PC-3 (cell line): ENCODE data around the gene SLC41A2. TPM values are rescaled to one million over a fixed set of nuclear protein-coding genes. Genes with fewer than 3 reads are reported as not detected.

Experiments used
- ATAC-seq: fragments of 200-7000 bp; cut with Tn5 transposase; 2 replicates; pipeline ENCODE4 v1.9.1; 2020; ENCODE audit warnings: mild to moderate bottlenecking, moderate library complexity
- BruUV-seq: library from RNA; stranded (reverse); fragments of 400-500 nt; replicated peaks from 2 replicates; lab custom pipeline; 2021; lab: Mats Ljungman, UMichigan
- CTCF ChIA-PET: fragments of 300-600 bp; sonication (Branson Sonifier 250); formaldehyde crosslinking; loops from one replicate; lab custom pipeline; 2022; ENCODE audit warnings: antibody characterized with exemption; lab: Charles Lee
- POLR2A ChIA-PET: fragments of 300-600 bp; sonication (Branson Sonifier 250); formaldehyde crosslinking; loops from one replicate; lab custom pipeline; 2022; ENCODE audit warnings: antibody characterized with exemption; ENCODE audit not compliant: unreplicated experiment; lab: Charles Lee
- DNase-seq: peaks from one replicate; pipeline ENCODE4 v3.0.0-alpha.2; 2015
- H2AFZ ChIP-seq: fragments of 300-600 bp; sonication (generic); 2 replicates; pipeline ENCODE4 v1.6.0; 2016; ENCODE audit warnings: antibody characterized with exemption, low read length
- H3F3A ChIP-seq: fragments of 300-600 bp; sonication (generic); one replicate; pipeline ENCODE4 v1.6.0; 2017; ENCODE audit warnings: antibody characterized with exemption, low read length, control low read depth, mild to moderate bottlenecking; ENCODE audit not compliant: unreplicated experiment
- H3K27ac ChIP-seq: fragments of 300-600 bp; sonication (generic); 2 replicates; pipeline ENCODE4 v1.5.1; 2016; ENCODE audit warnings: mild to moderate bottlenecking, low read length
- H3K27me3 ChIP-seq: fragments of 300-600 bp; sonication (generic); 2 replicates; pipeline ENCODE4 v1.6.1; 2016; ENCODE audit warnings: low read length, mixed read lengths
- H3K36me3 ChIP-seq: fragments of 300-600 bp; sonication (generic); 2 replicates; pipeline ENCODE4 v1.6.1; 2016; ENCODE audit warnings: low read depth, mixed run types, low read length, mixed read lengths
- H3K4me1 ChIP-seq: fragments of 300-600 bp; sonication (generic); 2 replicates; pipeline ENCODE4 v1.5.1; 2016; ENCODE audit warnings: low read length; ENCODE audit not compliant: insufficient read depth
- H3K4me2 ChIP-seq: fragments of 300-600 bp; sonication (generic); 2 replicates; pipeline ENCODE4 v1.6.0; 2016; ENCODE audit warnings: low read length
- H3K4me3 ChIP-seq: fragments of 300-600 bp; sonication (generic); 2 replicates; pipeline ENCODE4 v1.5.1; 2016; ENCODE audit warnings: mild to moderate bottlenecking, low read length, mixed read lengths
- H3K79me2 ChIP-seq: fragments of 300-600 bp; sonication (generic); 2 replicates; pipeline ENCODE4 v1.6.1; 2017; ENCODE audit warnings: low read length, mixed read lengths
- H3K9ac ChIP-seq: fragments of 300-600 bp; sonication (generic); 2 replicates; pipeline ENCODE4 v1.6.0; 2016; ENCODE audit warnings: mild to moderate bottlenecking, low read length
- H3K9me2 ChIP-seq: fragments of 300-600 bp; sonication (generic); replicated peaks from 2 replicates; pipeline ENCODE4 v1.6.1; 2016; ENCODE audit warnings: mixed run types, low read length, mixed read lengths
- H3K9me3 ChIP-seq: fragments of 300-600 bp; sonication (generic); 2 replicates; pipeline ENCODE4 v1.6.1; 2016; ENCODE audit warnings: low read length, mixed read lengths
- H4K20me1 ChIP-seq: fragments of 300-600 bp; sonication (generic); 2 replicates; pipeline ENCODE4 v1.6.1; 2016; ENCODE audit warnings: low read length, mixed read lengths
- CTCF ChIP-seq: fragments of 300-600 bp; sonication (generic); conservative IDR thresholded peaks from 2 replicates; pipeline ENCODE4 v1.5.1; 2017; ENCODE audit warnings: antibody characterized with exemption, low read depth, mild to moderate bottlenecking, low read length
- EZH2 ChIP-seq: fragments of 300-600 bp; sonication (generic); IDR thresholded peaks from one replicate; pipeline ENCODE4 v1.6.1; 2017; ENCODE audit warnings: antibody characterized with exemption, mild to moderate bottlenecking, low read length; ENCODE audit not compliant: unreplicated experiment
- EZH2phosphoT487 ChIP-seq: fragments of 300-600 bp; sonication (generic); IDR thresholded peaks from 2 replicates; pipeline ENCODE4 v1.6.1; 2018; ENCODE audit warnings: mild to moderate bottlenecking, antibody characterized with exemption, low read length, borderline replicate concordance
- intact Hi-C: fragments of 100-400 bp; cut with micrococcal nuclease; formaldehyde crosslinking; loops from 2 replicates; pipeline ENCODE4 v1.9.0; 2023
- total RNA-seq: library from RNA; depleted of rRNA; stranded (reverse); fragments of >200 nt; gene quantifications from 2 replicates; pipeline ENCODE4 v1.2.3, GENCODE V29; 2014

The SLC41A2 gene
- total RNA-seq, 1 experiment from 2014 or later = 16.3 TPM

GRCh38 chr12:104994336-104994735, 36.2 kb upstream of the SLC41A2 start:
- DNase-seq (no peak), ATAC-seq (no peak)
- POLR2A ChIA-PET = no interaction called here
- H3K9me2 ChIP-seq = no peaks in the 10 kb centered on the region
- peaks cover 24% of the 10 kb centered on the region for H3K79me2 ChIP-seq
- 0 out of 2 replicates have a peak, but pooled peaks cover 5% of the 10 kb centered on the region for H4K20me1 ChIP-seq
- H3K36me3 ChIP-seq = peaks cover 82% of the 10 kb centered on the region
- no peak overlapping the region for H3K27ac ChIP-seq
- H3K4me3 ChIP-seq = no peak overlapping the region
- no peak overlapping the region for H3K9ac ChIP-seq
- no peaks in the 10 kb centered on the region for H3F3A ChIP-seq
- no peak overlapping the region for H2AFZ ChIP-seq
- intact Hi-C loops = no loop called here
- H3K4me1 ChIP-seq = peaks cover 9% of the 10 kb centered on the region
- H3K4me2 ChIP-seq = no peak overlapping the region
- no peak for TF ChIP-seq CTCF
- no peak for TF ChIP-seq EZH2
- TF ChIP-seq EZH2phosphoT487 = no peak
- BruUV-seq = no TSS peak
- H3K27me3 ChIP-seq = no peaks in the 10 kb centered on the region
- H3K9me3 ChIP-seq = no peaks in the 10 kb centered on the region
- CTCF ChIA-PET = no interaction called here

- H3F3A ChIP-seq = no peaks in the 10 kb centered on the region
- H3K27ac ChIP-seq = no peak overlapping the region
- no peaks in the 10 kb centered on the region for H3K27me3 ChIP-seq
- no peak for TF ChIP-seq EZH2phosphoT487
- TF ChIP-seq EZH2 = no peak
- TF ChIP-seq CTCF = no peak
- H3K36me3 ChIP-seq = peaks cover 74% of the 10 kb centered on the region
- H2AFZ ChIP-seq = no peak overlapping the region
- no peaks in the 10 kb centered on the region for H3K9me3 ChIP-seq
- DNase-seq (no peak), ATAC-seq (no peak)
- ChIA-PET CTCF (no interaction called here), POLR2A (no interaction called here)
- H3K9ac ChIP-seq = no peak overlapping the region
- peaks cover 51% of the 10 kb centered on the region for H3K79me2 ChIP-seq
- H3K4me1 ChIP-seq = peaks cover 23% of the 10 kb centered on the region
- no peak overlapping the region for H3K4me3 ChIP-seq
- intact Hi-C loops = no loop called here
- H4K20me1 ChIP-seq = peaks cover 13% of the 10 kb centered on the region; the same call in 1 of the 2 replicates
- H3K4me2 ChIP-seq = no peak overlapping the region
- no TSS peak for BruUV-seq
- H3K9me2 ChIP-seq = no peaks in the 10 kb centered on the region
These were observed 33.6 kb upstream of the SLC41A2 start for GRCh38 chr12:104991565-104992128.

- Histone ChIP-seq H3K4me2 (no peak overlapping the region), H3K79me2 (peaks cover 56% of the 10 kb centered on the region), H3K4me1 (peaks cover 23% of the 10 kb centered on the region), H4K20me1 (peaks cover 13% of the 10 kb centered on the region; the same call in 1 of the 2 replicates), H3K27me3 (no peaks in the 10 kb centered on the region), H3K9me2 (no peaks in the 10 kb centered on the region), H2AFZ (no peak overlapping the region), H3K9ac (no peak overlapping the region), H3K27ac (no peak overlapping the region), H3K36me3 (peaks cover 67% of the 10 kb centered on the region), H3K4me3 (no peak overlapping the region), H3K9me3 (no peaks in the 10 kb centered on the region), H3F3A (no peaks in the 10 kb centered on the region)
- POLR2A ChIA-PET = no interaction called here
- no peak for ATAC-seq
- CTCF ChIA-PET = no interaction called here
- intact Hi-C loops = no loop called here
- no TSS peak for BruUV-seq
- DNase-seq = no peak
- TF ChIP-seq EZH2phosphoT487 (no peak), CTCF (no peak), EZH2 (no peak)
These were observed 32.9 kb upstream of the SLC41A2 start for GRCh38 chr12:104990950-104991349.
